HG02943 (cell line): ENCODE data around the gene GRID2.

Experiments used
- ATAC-seq: cut with Tn5 transposase; IDR thresholded peaks from one replicate; pipeline ENCODE4 v1.9.1; 2021; ENCODE audit warnings: mild to moderate bottlenecking, low read depth, moderate library complexity; ENCODE audit not compliant: unreplicated experiment

GRID2 gene

DNA sequence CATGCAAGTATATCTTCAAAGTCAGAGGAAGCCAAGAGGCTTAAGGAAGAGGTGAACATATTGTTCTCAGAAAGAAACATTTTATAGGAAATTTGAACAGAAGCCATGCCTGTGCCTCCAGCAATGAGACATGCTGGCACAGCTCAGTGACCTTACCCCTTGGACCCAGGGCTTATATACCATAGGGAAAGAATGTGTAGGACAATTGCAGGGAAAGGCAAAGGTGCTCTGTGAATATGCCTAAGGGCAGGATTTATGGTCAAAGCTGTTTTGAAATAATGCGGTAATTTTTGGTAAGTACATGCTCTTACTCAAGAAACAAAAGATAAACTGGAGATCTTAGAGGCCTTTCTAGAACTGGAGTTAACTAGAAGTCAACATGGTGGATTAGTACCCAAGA, 568.8 kb downstream of the GRID2 start:
- no peak for ATAC-seq

DNA sequence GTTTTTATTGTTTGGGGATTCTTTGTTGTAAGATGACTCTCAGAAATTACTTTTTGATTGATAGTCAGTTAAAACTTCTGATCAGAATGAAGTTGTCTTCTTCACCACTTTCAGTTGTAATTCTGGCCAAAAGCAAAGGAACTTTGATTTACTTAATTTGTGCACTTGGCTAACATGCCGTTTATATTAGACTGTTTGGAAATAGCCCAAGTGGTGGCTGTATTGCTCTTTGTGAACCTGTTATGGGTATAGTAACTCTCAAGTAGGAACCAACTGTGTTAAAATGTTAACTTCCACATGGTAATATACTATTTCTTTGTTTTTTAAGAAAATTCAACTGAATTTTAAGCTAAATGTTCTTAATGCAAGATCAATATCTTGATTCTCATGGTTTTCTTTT, 581.9 kb downstream of the GRID2 start:
- ATAC-seq: no peak

DNA sequence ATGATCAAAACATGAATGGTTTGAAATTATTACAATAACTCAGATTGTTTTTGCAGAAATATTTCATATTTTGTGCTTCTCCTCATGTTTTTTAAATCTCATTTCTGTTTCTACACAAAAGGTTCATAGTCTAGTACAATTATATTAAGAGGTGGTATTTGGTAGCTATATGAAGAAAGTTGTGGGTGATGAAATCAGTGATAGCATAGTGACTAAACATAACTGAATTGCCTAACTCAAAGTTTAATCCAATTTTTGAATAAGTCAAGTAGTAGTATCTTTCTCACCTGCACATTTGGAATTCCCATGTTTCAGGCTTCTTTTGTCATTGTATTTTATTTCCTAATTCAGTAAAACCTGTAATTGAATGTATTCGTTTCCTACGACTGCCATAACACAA, 648.7 kb downstream of the GRID2 start:
- no peak for ATAC-seq

DNA sequence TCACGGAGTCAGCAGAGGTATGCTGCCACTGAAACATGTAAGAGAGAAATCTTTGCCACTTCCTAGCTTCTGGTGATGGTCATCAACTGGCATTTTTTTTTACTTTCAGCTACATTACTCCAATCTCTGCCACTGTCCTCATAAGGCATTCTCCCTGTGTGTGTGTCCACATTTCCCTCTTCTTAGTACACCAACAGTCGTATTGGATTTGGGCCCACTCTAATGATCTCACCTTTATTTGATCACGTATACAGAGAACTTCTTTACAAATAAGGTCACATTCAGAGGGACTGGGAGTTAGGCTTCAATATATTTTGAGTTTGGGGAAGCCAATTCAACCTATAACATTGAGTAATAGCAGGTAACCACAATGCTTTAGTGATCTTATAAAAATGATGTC, 649.1 kb downstream of the GRID2 start:
- ATAC-seq: no peak

DNA sequence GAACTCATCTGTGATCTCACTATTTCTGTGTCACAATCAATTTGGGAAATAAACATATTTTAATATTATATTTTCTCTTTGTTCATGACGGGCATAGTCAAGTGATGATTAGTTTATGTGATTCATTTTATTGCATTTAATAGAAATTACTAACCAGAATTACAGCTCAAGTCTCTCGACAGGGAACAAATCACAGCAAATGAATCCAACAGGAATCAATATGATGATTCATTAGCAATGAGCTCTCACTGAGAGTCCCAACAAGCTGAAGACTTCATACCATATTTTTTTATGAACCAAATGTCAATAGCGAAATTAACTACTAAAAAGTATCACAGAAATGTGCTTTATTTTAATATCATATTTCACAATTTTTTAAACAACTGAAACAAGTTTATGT, 649.7 kb downstream of the GRID2 start:
- ATAC-seq: no peak

DNA sequence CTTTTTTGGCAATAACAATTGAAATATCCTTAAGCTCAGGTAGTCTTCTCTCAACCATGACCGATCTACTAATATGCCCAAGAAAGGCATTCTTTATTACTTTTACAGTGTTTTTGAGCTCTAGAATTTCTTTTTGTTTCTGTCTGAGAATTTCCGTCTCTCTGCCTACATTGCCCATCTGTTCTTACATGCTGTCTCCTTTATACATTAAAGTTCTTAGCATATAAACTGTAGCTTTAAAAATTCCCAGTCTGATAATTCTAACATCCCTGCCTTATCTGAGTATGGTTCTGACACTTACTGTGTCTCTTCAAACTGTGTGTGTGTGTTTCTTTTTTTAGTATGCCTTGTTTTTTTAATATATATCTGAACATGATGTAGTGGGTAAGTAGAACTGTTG, 658.1 kb downstream of the GRID2 start:
- ATAC-seq: no peak

DNA sequence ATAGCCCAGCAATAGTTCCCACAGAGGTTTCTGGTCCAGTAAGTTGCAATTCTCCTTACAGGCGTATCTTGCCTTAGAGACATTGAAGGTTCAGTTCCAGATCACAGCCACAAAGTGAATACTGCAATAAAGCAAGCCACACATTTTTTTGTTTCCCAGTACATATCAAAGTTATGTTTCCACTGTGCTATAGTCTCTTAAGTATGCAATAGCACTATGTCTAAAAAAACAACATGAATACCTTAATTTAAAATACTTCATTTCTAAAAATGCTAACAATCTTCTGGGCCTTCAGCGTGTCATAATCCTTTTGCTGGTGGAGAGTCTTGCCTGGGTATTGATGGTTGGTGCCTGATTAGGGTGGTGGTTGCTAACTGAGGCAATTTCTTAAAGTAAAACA, 659.1 kb downstream of the GRID2 start:
- no peak for ATAC-seq

DNA sequence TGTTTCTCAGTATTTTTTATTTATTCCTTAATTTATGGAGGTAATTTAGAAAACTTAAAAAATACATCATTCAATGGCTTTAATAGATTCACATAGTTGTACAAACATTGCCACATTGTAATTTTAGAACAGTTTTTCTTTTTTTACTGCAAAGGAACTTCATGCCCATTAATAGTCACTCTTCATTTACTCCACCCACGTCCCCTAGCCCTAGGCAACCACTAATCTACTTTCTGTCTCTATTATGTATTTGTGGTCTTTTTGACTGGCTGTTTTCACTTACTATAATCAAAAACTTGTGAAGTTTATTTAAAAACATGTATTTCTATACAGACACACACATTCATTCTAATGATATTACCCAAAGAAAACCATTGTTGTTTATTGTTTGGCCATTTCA, 664.8 kb downstream of the GRID2 start:
- no peak for ATAC-seq

DNA sequence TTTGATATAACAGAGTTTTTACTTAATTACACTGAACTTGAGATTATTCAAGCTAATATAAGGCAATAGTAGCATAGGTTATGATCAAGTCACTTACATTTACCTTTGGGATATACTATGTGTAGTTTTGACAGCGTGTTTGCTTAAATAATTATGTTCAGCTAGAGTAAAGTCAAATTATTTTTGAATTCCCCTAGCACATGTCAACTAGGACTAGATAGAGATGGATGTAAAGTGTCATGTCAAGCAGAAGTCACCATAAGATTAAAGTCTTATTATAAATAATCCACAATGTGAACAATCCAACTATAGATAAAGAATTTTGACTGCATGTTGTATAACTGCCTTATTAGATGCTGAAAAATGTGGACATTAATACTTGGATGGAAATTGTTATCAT, 665.2 kb downstream of the GRID2 start:
- ATAC-seq: no peak

DNA sequence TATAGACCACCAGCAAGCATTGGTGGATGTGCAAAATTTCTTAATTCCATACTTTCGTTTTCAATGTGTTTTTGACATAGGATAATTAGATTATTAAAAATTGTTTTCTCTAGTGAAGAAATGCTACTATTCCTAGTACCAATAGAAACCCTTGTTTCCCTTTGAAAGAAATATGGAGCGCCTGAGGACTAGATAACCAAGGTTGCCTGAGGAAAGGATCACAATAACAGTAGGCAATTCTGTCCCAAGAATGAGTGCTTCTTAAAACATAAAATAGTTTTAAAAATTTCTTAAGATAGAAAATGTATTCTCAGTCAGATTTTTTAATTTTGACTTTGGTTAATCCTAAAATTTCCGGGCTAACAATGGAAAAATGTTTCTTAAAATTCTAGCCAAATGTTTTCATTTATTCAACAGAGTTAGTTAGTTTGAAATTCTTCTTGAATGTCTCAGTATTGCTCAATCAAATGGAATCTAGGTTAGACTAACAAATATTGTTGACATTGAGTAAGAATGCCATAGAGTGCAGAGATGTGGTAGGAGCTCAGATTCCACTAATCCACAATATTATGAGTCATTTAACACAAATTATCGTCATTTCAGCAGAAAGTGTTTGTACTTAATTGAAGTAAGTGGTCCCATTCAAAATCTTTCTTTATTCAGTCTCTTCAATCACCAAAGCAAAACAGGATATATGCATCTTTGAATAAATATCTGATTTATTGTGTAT, 666.0 kb downstream of the GRID2 start:
- ATAC-seq: no peak

DNA sequence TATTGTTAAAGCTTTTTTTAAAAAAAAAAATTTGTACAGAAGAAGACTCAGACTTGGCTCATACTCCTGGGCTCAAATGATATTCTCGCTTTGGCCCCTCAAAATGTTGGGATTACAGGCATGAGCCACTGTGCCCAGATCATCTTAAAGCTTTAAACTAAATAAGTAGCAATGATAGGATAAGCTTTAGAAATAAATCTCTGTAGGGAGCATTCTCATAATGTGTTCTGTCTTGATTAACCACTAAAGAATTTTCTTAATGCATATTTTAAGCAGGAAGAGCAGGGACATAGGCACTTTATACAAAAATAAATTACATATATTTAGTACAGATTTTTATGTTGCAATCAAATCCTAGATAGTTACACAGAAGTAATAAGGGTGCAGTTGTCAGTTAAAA, 667.2 kb downstream of the GRID2 start:
- no peak for ATAC-seq

DNA sequence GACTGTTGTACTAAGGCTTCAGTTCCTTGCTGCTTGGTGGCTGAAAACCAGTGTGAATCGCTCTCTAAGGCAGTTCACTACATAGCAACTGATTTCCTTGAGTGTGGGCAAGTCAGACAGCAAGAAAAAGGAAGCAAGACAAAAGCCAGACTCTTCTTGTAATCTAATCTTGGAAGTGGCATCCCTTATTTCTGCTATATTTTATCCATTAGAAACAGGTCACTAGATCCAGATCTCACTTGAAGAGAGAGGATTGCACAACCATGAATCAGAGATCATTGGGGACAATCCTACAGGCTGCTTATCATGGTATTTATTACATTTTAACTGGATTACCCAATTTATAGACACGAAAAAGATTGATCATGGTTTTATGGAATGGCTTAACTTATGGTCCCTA, 684.5 kb downstream of the GRID2 start:
- no peak for ATAC-seq

DNA sequence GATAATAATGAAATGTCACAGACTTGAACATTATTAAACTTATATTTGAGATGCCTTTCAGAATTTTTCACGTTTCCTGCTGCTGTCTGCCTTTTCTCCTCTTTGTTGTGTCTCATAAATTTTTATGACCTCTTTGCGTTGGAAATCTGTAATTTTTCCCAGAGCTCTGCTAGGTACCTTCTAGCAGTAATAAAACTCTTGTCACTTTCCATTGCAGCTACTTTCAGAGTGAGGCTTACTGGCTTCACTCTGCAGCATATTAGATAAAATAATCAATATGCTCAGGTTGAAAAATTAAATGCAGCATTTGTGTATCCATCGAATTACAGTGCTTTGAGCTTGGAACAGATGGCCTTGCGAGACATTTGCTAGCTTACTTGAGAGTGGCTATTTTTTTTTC, 689.0 kb downstream of the GRID2 start:
- ATAC-seq: no peak

DNA sequence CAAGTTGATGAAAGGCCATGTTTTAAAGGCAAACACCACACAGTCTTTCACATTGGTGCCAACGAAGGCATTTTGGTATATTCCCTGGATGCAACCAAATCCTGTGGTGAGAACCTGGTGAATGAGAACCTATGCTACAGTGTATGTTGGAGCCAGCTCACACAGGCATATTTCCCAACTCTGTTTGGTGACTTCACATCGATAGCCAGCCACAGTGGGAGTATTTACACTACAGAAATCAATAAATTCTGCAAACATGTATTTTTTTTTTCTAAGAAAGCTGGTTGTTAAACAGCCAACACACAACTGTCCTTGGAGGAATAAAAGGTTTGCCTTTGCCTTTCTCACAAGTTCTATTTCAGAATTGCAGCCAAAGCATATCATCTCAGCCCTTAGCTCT, 691.0 kb downstream of the GRID2 start:
- ATAC-seq: no peak

DNA sequence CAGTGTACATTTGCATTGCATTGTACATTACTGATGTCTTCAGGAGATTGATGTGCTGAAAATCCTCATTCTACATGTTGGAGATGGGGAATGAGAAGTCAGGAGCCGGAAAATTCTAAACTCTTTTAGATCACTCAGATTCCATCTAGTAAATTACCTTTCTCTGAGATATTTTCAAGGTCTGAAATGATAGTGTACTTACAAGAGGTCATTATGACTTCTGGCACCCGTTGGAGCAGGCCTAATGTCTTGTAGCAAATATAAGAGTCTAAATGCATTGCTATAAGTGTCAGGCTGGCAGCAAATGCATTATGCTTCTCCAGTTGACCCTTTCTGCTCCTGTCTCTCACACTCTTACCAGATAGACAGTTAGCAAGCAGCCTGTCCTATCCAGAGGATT, 692.8 kb downstream of the GRID2 start:
- ATAC-seq: no peak

DNA sequence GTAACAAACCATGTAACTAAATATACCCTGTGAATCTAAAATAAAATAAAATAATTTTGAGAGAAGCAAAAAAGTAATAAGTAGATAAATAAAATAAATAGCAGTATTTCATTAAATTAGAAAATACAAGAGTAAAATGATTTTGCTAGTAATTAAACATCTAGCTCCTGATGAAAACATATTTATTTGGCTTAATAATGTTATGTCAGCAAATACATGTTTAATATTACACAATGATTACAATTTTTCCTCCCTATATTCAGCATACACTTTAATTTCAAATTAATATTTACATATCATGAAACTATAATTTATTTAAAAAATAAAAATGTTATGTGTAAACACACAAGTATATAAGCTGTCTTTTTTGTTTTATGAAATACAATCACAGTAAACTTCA, 697.1 kb downstream of the GRID2 start:
- no peak for ATAC-seq

DNA sequence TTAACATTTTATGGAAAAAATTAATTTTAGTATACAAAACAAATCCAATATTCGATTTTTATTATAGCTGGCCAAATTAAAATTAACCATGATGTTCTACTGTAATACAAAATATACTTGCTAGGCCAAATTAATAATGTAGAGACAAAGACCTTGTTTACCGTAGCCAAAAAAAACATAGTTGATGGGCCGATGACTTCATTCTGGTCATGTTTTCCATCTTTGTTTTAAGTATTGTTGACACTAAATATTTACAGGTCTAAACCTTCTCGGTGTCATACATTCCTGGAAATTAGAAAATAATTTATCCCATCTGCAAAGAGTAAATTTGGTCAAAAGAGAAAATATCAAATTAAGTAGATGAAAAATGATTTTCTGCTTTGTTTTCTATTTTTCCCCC, 698.5 kb downstream of the GRID2 start:
- no peak for ATAC-seq

DNA sequence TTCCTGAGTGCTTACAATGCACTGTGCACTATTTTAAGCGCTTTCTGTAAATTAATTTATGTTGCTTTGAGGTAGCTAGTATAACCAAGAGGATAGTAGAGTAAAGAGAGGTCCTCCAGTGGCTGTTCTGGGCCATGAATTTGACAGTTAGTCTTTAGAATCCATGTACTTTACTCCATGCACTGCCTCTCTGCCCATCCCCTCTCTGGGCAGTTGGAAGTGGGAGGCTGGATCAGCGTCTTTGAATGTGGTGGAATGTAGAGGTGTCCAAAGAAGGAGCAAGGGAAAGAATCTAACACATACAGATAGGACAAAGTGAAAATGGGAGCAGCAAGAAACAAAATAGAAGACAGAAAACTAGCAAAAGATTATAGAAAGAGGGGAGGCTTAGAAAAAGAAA, 712.6 kb downstream of the GRID2 start:
- ATAC-seq: no peak

DNA sequence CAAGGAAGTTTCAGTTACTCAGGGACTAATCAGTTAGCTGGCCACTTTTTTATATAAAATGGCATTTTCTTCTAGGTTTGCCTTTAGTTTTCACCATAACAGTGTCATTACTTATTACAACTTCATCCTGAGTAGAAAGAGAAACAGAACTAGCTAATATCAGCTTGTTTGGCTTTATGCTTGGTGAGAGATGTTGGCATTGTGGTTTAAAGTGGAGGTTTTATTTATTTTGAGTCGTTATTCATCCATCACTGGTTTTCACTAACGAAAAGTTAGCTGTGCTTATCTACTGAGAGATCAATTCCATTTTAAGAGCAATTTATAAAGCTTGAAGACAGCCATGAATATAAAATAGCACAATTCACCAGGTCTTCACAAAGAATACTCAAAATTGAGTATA, 714.5 kb downstream of the GRID2 start:
- no peak for ATAC-seq

DNA sequence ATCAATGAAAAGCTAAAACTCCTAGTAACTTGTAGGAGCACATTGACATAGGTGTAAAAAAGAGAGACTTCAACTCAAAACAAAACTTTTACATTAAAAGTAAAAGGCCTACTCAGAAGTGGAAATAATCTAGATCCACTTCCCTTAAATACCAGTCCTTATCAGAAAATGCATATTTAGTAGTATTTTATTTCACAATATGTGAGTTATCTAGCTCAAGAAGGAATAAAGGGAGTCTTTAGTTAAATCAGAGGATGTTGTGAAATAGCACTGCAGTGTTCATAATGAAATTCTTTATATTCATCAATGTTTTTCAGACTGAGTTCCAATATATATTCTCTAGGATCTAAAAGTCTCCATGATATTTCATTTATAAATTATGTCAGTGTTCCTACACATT, 715.0 kb downstream of the GRID2 start:
- ATAC-seq: no peak

DNA sequence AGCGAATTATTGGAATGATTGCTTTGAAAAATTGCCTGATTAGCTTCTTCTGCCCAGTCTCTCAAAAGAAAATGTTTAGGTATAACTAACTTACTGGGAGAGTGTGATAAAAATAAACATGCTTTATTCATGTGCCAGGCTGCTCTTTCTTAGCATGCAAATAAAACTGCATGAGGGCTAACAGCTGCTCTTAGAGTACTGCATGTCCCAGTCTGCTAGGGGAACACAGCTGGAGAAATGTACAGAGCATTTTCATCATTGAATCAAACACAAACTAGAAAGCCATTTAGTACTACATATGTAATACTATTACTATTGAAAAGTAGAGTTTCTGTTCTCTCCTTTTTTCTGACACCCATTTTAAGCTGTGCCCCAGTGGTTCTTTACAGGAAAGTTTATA, 726.0 kb downstream of the GRID2 start:
- ATAC-seq: no peak

DNA sequence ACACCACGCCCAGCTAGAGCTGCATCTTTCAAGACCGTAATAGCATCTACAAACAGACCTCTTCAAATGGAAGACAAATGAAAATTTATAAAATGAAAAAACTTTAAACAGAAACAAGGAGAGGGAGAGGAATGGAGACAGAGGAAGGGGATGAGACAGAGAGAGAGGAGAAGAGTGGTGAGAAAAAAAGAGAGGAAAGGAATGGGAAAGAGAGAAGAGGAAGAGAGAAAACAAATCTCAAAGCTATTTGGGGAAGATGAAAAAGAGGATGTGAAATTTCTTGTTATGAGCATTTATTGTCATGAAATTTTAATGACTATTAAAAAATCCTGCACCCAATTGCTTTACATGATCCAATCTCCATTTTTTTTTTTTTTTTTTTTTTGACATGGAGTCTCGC, 726.9 kb downstream of the GRID2 start:
- ATAC-seq: no peak

DNA sequence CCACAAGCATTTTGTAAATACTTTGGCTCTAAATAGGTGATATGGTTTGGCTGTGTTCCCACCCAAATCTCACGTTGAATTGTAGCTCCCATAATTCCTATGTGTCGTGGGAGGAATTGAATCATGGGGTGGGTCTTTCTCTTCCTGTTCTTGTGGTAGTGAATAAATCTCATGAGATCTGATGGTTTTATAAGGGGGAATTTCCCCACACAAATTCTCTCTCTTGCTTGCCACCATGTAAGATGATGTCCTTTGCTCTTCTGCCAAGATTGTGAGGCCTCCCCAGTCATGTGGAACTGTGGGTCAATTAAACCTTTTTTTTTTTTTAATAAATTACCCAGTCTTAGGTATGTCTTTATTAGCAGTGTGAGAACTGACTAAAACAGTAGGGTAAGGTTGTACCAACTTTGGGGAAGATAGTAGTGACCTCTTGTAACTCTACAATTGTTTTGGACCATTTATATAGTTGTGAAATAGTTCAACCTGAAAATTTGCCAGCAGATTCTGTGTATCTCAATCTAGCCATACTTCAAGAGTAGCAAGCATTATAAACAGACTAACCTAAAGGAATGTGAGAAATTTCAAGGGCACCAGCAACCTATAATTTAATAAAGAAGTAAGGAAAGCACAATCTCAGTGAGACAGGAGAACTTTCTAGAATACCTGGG, 727.8 kb downstream of the GRID2 start:
- no peak for ATAC-seq
